SK-N-SH treated with all-trans-retinoic acid at 6 μM for 48 hours (cell line): ENCODE measurements around the gene FHOD3.

Experiments used
- GLIS3 ChIP-seq: fragments of 250-450 bp; sonication (Bioruptor Pico); IDR thresholded peaks from 2 replicates; pipeline ENCODE4 v1.5.0; 2020; ENCODE audit warnings: mild to moderate bottlenecking, moderate library complexity
- OSR1 ChIP-seq: fragments of 250-450 bp; sonication (Bioruptor Pico); IDR thresholded peaks from 2 replicates; pipeline ENCODE4 v1.8.0; 2022; ENCODE audit warnings: moderate library complexity, mild to moderate bottlenecking, inconsistent platforms
- RARB ChIP-seq: fragments of 250-450 bp; sonication (Bioruptor Pico); IDR thresholded peaks from 2 replicates; pipeline ENCODE4 v1.8.0; 2021; ENCODE audit warnings: mild to moderate bottlenecking, moderate library complexity
- ZC3H10 ChIP-seq: fragments of 250-450 bp; sonication (Bioruptor Pico); IDR thresholded peaks from 2 replicates; pipeline ENCODE4 v1.5.1; 2021; ENCODE audit warnings: mild to moderate bottlenecking, moderate library complexity

- no peak for TF ChIP-seq ZC3H10
- no peak for TF ChIP-seq RARB (CRISPR knock-in tag)
- no peak for TF ChIP-seq GLIS3 (CRISPR knock-in tag)
- no peak for TF ChIP-seq OSR1 (CRISPR knock-in tag)
These were observed 42.7 kb downstream of the FHOD3 start for GRCh38 chr18:36340246-36340645.
